HL-60 (cell line): ENCODE measurements around the gene AKAP5.

ENCODE experiments used
- CTCF ChIP-seq: IDR thresholded peaks from one replicate; pipeline ENCODE4 v1.5.1; 2011; ENCODE audit warnings: low read length, control low read depth, inconsistent platforms; ENCODE audit not compliant: insufficient read depth
- GABPA ChIP-seq: IDR thresholded peaks from 2 replicates; pipeline ENCODE4 v1.6.1; 2012; ENCODE audit warnings: low read depth
- POLR2AphosphoS5 ChIP-seq: IDR thresholded peaks from 2 replicates; pipeline ENCODE4 v1.6.1; 2012; ENCODE audit warnings: low read depth
- REST ChIP-seq: IDR thresholded peaks from 2 replicates; pipeline ENCODE4 v1.6.1; 2012; ENCODE audit warnings: low read depth; ENCODE audit not compliant: insufficient replicate concordance

DNA sequence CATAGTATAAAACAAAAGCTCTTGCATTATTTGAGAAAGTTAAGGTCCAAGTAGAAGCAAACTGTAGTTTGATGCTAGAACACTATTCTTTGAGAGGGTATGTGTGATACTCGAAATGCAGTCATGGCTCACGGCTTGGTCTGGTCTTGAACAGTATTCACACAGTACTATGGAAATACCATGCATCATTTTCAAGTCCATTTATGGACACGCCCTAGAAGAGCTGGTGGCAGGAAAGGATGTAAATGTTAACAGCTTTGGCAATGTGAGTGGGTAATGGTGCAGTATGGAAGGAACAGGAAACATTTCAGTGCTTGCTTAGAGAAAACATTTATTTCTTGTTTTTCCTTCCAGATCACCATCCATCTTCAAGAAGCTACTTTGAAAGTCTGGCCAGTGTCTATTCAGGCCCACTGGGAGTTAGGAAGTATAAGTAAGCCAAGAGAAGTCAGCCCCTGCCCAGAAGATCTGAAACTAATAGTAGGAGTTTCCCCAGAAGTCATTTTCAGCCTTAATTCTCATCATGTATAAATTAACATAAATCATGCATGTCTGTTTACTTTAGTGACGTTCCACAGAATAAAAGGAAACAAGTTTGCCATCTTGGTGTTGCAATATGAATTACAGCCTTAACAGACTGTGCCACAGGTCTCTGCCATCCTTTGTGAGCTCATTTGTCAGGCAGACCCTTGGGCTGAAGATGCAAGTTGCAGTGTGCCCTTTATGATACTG lies 5.7 kb upstream of the AKAP5 start:
- TF ChIP-seq POLR2AphosphoS5 (no peak), CTCF (no peak), REST (no peak), GABPA (no peak)
